GM21737 (cell line): Measurements from ENCODE around the gene LIME1.

Experiments
- ATAC-seq: cut with Tn5 transposase; IDR thresholded peaks from one replicate; pipeline ENCODE4 v1.9.1; 2021; ENCODE audit warnings: mild to moderate bottlenecking, moderate library complexity; ENCODE audit not compliant: unreplicated experiment

LIME1 gene

GRCh38 chr20:63748934-63749270, 12.4 kb downstream of the LIME1 start:
- ATAC-seq = no peak

DNA sequence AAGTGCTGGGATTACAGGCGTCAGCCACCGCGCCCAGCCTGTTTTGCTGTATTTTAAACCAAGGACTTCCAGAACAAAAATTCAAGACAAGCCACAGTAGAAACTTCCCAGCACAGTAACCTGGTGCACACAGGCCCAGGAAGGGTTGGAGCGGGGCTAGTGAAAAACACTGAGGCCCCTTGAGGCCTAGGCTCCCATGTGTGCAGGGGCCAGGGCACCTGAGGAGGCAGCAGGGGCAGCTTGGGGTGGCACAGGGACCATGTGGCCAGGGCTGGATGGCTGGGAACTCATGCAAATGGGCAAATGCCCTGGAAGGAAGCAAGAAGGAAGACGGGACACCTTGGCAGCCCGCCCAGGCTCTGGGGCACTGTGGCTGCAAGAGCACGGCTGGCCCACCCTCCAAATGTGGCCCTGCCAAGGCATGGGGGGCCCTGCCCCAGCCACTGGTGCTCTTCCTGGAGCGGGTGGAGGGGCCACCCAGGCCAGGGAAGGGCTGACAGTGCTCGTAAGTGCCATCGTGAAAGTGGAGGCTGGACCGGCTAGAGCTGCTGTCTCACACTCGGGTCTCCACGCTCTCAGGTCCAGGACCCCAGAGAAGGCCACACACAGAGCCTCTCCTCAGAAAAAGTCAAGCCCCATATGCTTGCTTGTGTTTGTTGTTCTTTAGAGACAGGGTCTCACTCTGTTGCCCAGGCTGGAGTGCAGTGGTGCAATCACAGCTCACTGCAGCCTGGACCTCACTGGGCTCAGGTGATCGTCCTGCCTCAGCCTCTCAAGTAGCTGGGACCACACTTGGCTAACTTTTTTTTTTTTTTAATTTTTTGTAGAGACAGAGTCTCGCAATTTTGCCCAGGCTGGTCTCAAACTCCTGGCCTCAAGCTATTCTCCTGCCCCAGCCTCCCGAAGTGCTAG, 13.4 kb downstream of the LIME1 start:
- ATAC-seq = no peak

DNA sequence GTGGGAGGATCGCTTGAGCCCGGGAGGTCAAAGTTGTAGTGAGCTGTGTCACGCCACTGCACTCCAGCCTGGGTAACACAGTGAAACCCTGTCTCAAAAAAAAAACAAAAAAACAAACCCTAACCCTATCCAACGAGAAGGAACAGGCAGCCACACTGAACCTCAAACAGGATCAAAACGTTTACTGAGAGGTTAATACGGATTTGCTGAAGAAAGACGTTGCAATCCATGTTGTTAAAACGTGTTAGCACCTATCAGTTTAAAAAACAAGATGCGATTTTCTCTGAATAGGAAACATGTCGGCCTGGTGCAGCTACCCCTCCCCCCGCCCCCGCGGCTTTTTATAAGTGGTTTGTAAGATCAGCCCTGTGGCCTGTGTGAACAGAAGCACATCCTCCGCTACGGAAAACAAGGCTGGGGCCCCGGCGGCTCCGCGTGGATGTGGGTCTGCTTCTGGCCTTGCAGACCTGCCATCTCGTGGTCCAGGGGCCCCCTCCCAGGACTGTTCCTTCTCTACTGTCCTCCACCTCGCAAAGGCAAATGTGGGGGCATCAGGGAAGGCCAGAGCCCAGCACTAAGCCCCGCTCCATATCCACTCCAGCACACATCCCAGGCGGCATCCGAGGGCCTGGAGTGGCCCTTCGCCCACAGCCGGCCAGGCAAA, 14.5 kb downstream of the LIME1 start:
- ATAC-seq = no peak

GRCh38 chr20:63751471-63752271, 15.2 kb downstream of the LIME1 start:
- no peak for ATAC-seq

DNA sequence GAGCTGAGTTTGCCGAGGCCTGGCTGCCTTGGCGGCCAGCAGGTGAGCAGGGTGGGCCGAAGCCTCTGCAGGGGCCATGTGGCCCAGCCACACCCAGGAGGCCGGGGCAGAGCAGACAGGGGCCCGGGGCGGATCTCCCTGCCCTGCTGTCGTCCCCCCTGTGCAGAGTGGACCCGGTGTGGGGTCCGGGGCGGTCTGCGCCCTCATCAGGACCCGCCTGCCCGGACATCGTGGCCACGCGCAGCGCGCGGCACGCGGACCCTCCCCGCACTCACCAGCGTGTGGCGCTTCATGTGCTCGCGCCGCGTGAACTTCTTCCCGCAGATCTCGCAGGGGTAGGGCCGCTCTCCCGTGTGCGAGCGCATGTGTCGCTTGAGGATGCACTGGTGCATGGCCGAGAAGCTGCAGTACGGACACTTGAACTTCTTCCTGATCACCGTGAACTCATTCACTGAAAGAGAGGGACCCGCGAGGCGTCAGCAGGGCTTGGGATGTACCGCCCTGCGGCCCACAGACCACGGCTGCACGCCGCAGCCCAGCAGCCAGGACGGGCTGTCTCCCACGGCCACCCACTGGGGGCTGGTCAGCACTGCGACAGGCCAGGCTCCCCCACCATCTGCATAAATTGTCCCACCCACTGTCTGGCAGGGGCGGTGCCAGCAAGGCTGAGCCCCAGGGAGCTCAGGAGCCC, 16.1 kb downstream of the LIME1 start:
- ATAC-seq = no peak

DNA sequence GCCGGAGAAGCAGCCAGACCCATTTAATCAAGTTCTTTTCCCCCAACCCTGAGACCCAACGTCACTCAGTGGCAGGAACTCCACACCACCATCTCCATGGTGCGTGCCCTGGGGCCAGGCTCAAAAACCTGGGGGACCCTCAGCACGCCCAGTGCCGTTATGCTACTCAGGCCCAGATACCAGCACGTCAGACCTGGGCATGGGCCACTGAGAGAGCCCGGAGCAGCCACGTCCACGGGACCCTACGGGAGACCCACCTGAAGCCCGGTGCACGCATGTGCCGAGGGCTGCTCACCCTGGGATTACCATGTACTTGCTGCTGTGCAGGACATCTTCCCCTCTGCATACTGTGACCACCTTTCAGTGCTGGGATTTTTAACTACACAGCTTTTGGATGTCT, 16.9 kb downstream of the LIME1 start:
- ATAC-seq = no peak

DNA sequence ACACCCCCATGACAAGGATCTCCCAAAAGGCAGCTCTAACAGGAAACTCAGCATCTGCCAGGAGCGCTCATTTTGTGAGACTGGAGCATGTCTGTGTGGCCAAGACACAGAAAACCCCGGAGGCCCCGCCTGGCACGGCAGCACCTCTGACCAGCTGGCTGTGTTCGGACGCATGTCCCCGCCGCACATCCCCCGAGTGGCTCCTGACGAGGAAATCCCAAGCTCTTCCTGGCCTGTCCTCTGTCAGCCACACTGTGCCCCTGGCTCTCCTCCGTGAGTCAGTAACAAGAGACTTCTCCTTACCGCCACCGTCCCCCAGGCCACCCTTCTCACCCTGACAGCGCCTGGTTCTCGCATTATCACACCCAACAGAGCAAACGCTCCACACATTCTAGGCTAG, 17.5 kb downstream of the LIME1 start:
- ATAC-seq = no peak

- no peak for ATAC-seq
Measured at GRCh38 chr20:63755933-63756647, 19.6 kb downstream of the LIME1 start.

GRCh38 chr20:63756648-63756991, 20.2 kb downstream of the LIME1 start:
- ATAC-seq = no peak

- ATAC-seq = no peak
Measured at GRCh38 chr20:63758152-63758551, 21.7 kb downstream of the LIME1 start.

GRCh38 chr20:63759377-63759901, 23.0 kb downstream of the LIME1 start:
- no peak for ATAC-seq

DNA sequence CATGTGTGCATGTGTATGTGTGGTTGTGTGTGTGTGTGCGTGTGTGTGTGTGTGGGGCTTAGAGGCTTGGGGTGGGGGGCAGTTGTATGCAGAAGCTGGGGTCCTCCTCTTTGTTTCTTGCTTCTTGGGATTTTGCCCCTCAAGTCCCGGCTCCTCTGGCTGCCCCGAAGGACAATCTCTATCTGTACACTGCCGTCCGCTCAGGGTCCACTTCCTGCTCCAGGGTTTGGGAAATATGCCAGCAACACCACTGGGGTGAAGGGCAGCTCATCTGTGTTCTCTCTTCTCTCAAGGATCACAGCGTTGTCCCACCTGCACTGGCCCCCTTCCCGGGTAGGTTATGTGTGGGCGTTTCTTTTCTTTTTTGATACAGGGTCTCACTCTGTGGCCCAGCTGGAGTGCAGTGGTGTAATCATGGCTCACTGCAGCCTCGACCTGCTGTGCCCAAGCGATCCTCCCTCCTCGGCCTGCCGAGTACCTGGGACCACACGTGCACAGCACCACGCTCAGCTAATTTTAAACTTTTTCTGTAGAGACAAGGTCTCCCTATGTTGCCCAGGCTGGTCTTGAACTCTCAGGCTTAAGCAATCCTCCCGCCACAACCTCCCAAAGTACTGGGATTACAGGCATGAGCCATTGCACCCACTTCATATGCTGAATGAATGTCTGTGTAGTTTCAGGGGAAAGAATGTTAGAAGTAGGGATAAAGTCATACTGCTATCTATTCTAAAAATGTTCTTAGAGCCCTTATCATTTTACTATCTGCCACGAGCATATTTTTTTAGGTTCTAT, 28.8 kb downstream of the LIME1 start:
- ATAC-seq = no peak

DNA sequence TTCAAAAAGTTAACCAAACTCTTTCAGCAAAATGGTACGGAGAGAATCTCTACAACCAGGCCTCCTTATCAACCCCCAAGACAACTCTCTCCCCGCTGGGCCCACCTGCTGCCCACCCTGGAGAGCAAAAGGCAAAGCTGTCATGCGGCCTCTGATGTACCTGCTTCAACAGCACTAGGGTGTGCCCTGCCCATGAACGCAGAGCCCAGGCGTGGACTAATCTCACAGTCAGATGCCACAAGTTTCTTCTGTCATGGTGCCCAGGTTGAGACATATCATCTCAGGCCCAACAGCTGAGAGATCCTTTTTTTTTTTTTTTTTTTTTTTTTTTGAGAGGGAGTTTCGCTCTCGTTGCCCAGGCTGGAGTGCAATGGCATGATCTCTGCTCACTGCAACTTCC, 29.4 kb downstream of the LIME1 start:
- ATAC-seq = no peak

- no peak for ATAC-seq
Measured at GRCh38 chr20:63766695-63767426, 30.4 kb downstream of the LIME1 start.

DNA sequence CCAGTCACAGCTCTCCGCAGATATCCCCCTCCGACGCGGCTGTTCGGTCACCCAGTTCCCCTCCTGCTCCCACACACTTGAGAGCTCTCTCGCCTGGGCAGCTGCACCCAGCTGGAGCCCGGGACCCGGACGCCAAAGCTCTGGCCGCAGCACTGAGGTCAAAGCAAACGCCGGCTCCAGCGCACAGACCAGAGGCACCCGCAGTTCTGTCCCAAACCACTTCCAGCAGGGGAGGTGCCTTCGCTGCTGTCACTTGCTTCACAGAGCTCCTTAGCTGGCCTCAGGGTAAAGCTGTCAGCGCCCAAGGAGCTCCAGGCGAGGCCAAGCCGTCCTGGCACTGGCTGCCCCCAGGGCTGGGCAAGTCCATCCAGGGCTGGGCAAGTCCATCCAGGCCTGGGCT, 31.0 kb downstream of the LIME1 start:
- no peak for ATAC-seq

- ATAC-seq = no peak
Measured at GRCh38 chr20:63767886-63768285, 31.4 kb downstream of the LIME1 start.

DNA sequence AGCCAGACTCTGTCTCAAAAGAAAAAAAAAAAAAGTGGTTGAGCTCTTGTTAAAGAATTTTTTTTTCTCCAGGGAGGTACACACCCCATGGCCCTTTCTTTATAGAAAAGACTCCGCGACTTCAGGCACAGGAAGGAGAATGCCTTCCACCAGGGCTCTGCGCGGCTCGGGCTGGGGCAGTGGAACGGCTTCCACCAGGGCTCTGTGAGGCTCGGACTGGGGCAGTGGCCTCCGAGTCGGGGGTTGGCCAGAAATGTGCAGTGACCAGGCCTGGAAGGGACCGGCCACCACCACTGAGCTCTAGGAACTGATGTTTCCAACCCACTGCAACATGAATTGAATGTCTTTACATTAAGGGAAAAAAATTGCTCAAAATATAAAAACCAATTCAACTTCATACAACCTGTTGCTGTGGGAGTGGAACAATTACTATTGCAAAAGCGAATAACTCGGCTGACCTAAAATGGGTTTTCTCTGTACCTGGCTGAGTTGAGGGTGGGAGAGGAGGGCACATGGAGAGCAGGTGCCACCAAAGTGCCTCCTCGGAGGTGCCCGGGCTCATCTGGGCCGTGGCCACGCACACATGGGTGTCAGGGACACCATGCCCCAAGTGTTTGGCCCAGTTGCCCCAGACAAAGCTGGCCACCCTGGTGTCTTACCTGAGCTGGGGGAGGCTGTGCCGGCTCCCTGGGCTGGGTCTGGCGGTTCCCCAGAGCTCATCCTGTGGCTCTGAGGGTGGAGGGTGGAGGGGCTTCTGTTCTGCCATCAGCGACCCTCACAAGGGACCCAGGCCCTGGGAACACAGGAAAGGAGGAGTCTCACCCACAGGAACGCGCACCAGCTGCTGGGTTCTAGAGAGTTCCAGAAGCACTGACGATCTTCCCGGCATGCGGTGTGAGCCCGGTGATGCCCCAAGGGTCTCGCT, 32.4 kb downstream of the LIME1 start:
- no peak for ATAC-seq
